ENCODE results near the gene KLHL41.
"Not testable (repeated sequence)": the region's sequence is repeated elsewhere in the genome, so short reads cannot be mapped to it uniquely, and the experiment has no call there.

KLHL41 gene

DNA sequence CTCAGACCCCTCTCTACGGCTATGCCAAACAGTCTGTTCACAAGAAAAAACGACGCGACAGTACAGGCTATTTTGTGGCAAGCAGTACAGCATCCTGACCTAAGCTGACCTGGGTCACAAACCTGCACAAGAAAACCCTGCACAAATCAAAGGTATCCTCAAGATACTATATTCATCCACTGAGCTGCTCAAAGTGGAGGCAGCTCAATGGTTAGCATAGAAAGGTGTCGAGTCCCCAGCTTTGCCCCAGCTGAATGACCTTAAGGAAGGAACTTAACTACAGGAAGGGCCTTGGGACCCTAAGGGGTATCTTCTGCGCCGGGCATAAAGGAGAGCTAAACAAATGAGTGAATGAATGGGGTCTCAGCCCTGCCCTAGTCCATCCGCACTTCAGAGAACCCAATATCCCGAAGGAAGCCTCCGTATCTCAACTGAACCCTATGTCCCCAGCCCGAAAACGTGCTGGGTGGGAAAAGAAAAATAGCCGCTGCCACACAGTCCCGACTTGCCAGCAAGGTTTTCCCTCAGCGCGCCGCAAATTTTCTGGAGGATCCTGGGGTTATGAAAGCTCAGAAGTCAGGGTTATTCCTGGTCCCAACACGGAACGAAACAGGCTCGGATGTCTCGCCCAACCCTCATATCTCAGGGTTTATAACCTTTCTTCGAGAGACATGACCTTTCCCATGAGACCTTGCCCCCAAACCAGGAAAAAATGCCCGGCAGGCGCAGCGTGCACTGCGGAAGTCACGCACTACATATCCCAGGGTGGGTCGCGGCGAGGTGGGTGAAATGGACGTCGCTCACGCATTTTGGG, 63.9 kb downstream of the KLHL41 start, which contains the start of gene FASTKD1:
TSS of gene FASTKD1 (minus strand) at position 706 of the 814 bp plus-strand sequence. CDS start 1,836 bp downstream, outside the sequence.
- peak; percentile 83 for DNase-seq (ENCODE audit: low read depth)

DNA sequence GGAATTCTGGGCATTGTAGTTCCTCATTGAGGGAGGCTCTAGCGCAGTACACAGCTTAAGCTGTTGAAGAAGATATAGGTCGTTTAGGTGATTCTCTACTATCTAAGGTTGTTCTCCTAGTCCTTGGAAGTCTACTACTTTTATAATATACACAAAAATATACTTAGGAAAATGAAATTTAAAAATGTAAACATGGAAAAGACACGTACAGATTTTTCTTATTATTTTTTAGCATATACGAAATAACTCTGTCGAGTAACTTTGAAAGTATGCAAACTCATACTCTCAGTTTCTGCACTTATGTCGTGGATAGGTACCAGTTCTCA, 64.4 kb downstream of the KLHL41 start:
- DNase-seq (ENCODE audit: low read depth), result no peak

GRCh38 chr2:169574539-169574938, 65.0 kb downstream of the KLHL41 start:
- DNase-seq (ENCODE audit: low read depth), result not testable (repeated sequence)

DNA sequence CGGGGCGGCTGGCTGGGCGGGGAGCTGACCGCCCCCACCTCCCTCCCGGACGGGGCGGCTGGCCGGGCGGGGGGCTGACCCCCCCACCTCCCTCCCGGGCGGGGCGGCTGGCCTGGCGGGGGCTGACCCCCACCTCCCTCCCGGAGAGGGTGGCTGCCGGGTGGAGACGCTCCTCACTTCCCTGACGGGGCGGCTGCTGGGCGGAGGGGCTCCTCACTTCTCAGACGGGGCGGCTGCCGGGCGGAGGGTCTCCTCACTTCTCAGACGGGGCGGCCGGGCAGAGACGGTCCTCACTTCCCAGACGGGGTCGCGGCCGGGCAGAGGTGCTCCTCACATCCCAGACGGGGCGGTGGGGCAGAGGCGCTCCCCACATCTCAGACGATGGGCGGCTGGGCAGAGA, 65.8 kb downstream of the KLHL41 start:
- DNase-seq (ENCODE audit: low read depth), result not testable (repeated sequence)
